ENCODE results near the gene ZCCHC7. TPM values are rescaled to one million over a fixed set of nuclear protein-coding genes. Genes with fewer than 3 reads are reported as not detected.

The ZCCHC7 gene
- total RNA-seq, 1 experiment from 2014 or later = 41.7 TPM

DNA sequence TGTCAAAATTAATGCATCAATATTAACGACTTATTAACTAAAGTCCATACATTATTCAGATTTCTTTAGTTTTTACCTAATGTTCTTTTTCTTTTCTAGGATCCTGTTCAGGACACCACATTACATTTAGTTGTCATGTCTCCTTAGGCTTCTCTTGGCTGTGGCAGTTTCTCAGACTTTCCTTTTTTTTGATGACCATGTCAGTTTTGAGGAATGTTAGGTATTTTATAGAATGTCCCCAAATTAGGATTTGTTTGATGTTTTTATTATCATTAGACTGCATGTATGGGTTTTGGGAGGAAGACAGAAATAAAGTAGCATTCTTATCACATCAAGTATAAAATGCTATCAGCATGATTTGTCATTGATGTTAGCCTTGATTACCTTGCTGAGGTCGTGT lies 32.0 kb downstream of the ZCCHC7 start:
- H3K4me3 Mint-ChIP-seq (ENCODE audit: unreplicated experiment) = no peak overlapping the region
- no peaks in the 10 kb centered on the region for H3K27me3 Mint-ChIP-seq (ENCODE audit: insufficient read depth, unreplicated experiment)
- peaks cover 48% of the 10 kb centered on the region for H3K36me3 Mint-ChIP-seq (ENCODE audit: insufficient read depth, unreplicated experiment)
- ChIA-PET CTCF (no interaction called here), POLR2A (interaction anchor here (0.8 to 1.6 kb wide), 3 partner anchors 8 to 194 kb away, joined by 3 to 4 read pairs (median 4); no protein-coding TSS in a partner anchor)
- H3K4me1 Mint-ChIP-seq (ENCODE audit: insufficient read depth, unreplicated experiment) = peaks cover 7% of the 10 kb centered on the region
- BruUV-seq (replicated peaks) = no TSS peak
- H3K9me3 Mint-ChIP-seq (ENCODE audit: unreplicated experiment) = no peaks in the 10 kb centered on the region
- TF ChIP-seq, protein P1, sequence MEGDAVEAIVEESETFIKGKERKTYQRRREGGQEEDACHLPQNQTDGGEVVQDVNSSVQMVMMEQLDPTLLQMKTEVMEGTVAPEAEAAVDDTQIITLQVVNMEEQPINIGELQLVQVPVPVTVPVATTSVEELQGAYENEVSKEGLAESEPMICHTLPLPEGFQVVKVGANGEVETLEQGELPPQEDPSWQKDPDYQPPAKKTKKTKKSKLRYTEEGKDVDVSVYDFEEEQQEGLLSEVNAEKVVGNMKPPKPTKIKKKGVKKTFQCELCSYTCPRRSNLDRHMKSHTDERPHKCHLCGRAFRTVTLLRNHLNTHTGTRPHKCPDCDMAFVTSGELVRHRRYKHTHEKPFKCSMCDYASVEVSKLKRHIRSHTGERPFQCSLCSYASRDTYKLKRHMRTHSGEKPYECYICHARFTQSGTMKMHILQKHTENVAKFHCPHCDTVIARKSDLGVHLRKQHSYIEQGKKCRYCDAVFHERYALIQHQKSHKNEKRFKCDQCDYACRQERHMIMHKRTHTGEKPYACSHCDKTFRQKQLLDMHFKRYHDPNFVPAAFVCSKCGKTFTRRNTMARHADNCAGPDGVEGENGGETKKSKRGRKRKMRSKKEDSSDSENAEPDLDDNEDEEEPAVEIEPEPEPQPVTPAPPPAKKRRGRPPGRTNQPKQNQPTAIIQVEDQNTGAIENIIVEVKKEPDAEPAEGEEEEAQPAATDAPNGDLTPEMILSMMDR (IDR thresholded peaks at IDR 0.05; ENCODE audit: unreplicated experiment) = no peak
- intact Hi-C loops (cut with micrococcal nuclease) = no loop called here
- no peak for DNase-seq (ENCODE audit: unreplicated experiment)
- H3K27ac Mint-ChIP-seq (ENCODE audit: low read depth, unreplicated experiment) = no peak overlapping the region

DNA sequence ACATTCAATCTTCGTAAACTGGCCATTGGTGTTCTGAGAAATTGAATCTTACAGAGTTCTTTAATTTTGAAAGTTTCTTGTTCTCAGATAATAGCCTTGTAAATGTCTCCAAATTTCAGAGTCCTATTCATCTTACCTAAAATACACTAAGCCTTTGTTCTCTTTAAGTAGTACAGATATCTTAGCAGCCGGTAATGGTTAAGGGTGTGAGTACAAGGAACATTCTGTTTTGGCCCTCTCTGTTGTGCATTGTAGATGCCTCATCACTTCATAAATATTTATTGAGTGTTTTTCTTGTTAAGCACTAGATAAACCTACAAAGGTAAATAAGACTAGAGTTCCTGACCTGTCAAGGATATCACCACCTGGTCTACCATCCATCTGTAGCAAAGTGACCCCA lies 35.2 kb downstream of the ZCCHC7 start:
- intact Hi-C loops (cut with micrococcal nuclease) = no loop called here
- TF ChIP-seq, protein P1 (IDR thresholded peaks at IDR 0.05; ENCODE audit: unreplicated experiment) = no peak
- H3K27ac Mint-ChIP-seq (ENCODE audit: low read depth, unreplicated experiment) = no peak overlapping the region
- no peak overlapping the region for H3K4me3 Mint-ChIP-seq (ENCODE audit: unreplicated experiment)
- H3K27me3 Mint-ChIP-seq (ENCODE audit: insufficient read depth, unreplicated experiment) = no peaks in the 10 kb centered on the region
- BruUV-seq (replicated peaks) = no TSS peak
- H3K9me3 Mint-ChIP-seq (ENCODE audit: unreplicated experiment) = no peaks in the 10 kb centered on the region
- DNase-seq (ENCODE audit: unreplicated experiment) = no peak
- no peaks in the 10 kb centered on the region for H3K4me1 Mint-ChIP-seq (ENCODE audit: insufficient read depth, unreplicated experiment)
- ChIA-PET POLR2A (interaction anchor here (1.1 to 1.2 kb wide), 2 partner anchors 8 to 10 kb away, joined by 3 read pairs; no protein-coding TSS in a partner anchor), CTCF (interaction anchor here (1.1 kb wide), 1 partner anchor 76 kb away, joined by 3 read pairs; no protein-coding TSS in a partner anchor)
- H3K36me3 Mint-ChIP-seq (ENCODE audit: insufficient read depth, unreplicated experiment) = peaks cover 44% of the 10 kb centered on the region

- POLR2A ChIA-PET = interaction anchor here (1.1 to 1.2 kb wide), 2 partner anchors 9 kb away, joined by 3 read pairs; no protein-coding TSS in a partner anchor
- no peaks in the 10 kb centered on the region for H3K9me3 Mint-ChIP-seq (ENCODE audit: unreplicated experiment)
- no peak for DNase-seq (ENCODE audit: unreplicated experiment)
- intact Hi-C loops (cut with micrococcal nuclease) = no loop called here
- no peaks in the 10 kb centered on the region for H3K27me3 Mint-ChIP-seq (ENCODE audit: insufficient read depth, unreplicated experiment)
- no peak overlapping the region for H3K27ac Mint-ChIP-seq (ENCODE audit: low read depth, unreplicated experiment)
- H3K4me1 Mint-ChIP-seq (ENCODE audit: insufficient read depth, unreplicated experiment) = no peaks in the 10 kb centered on the region
- H3K4me3 Mint-ChIP-seq (ENCODE audit: unreplicated experiment) = no peak overlapping the region
- TF ChIP-seq, protein P1 (IDR thresholded peaks at IDR 0.05; ENCODE audit: unreplicated experiment) = no peak
- no TSS peak for BruUV-seq (replicated peaks)
- CTCF ChIA-PET = interaction anchor here (1.1 kb wide), 1 partner anchor 76 kb away, joined by 3 read pairs; no protein-coding TSS in a partner anchor
- H3K36me3 Mint-ChIP-seq (ENCODE audit: insufficient read depth, unreplicated experiment) = peaks cover 41% of the 10 kb centered on the region
Measured at GRCh38 chr9:37156205-37156604, 35.8 kb downstream of the ZCCHC7 start.

DNA sequence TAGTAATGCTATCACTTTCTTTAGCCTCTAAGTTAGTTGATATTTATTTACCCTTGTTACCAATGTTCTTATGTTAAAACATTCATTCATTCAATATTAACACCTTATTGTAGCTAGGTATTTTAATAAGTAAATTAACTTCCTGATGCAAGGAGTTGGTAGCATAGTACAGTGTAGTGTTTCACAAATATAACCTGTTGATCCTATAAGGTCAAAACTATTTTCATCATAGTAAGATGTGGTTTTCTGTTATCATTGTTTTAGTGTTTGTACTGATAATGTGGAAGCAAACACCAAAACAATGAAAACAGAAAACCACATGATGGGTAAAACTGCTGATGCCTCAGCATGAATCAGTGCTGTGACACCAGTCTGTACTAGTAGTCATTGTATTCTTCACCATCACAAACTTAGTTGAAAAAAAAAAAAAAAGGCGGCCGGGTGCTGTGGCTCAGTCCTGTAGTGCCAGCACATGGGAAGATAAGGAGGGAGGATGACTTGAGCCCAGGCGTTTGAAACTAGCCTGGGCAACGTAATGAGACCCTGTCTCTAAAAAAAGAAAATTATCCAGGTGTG lies 36.5 kb downstream of the ZCCHC7 start:
- TF ChIP-seq, protein P1 (IDR thresholded peaks at IDR 0.05; ENCODE audit: unreplicated experiment) = no peak
- no peak for DNase-seq (ENCODE audit: unreplicated experiment)
- POLR2A ChIA-PET = interaction anchor here (1.1 to 1.2 kb wide), 2 partner anchors 9 kb away, joined by 3 read pairs; no protein-coding TSS in a partner anchor
- no peaks in the 10 kb centered on the region for H3K9me3 Mint-ChIP-seq (ENCODE audit: unreplicated experiment)
- H3K27me3 Mint-ChIP-seq (ENCODE audit: insufficient read depth, unreplicated experiment) = no peaks in the 10 kb centered on the region
- no peak overlapping the region for H3K27ac Mint-ChIP-seq (ENCODE audit: low read depth, unreplicated experiment)
- H3K4me3 Mint-ChIP-seq (ENCODE audit: unreplicated experiment) = no peak overlapping the region
- no TSS peak for BruUV-seq (replicated peaks)
- H3K4me1 Mint-ChIP-seq (ENCODE audit: insufficient read depth, unreplicated experiment) = no peaks in the 10 kb centered on the region
- CTCF ChIA-PET = interaction anchor here (1.1 kb wide), 1 partner anchor 77 kb away, joined by 3 read pairs; no protein-coding TSS in a partner anchor
- intact Hi-C loops (cut with micrococcal nuclease) = no loop called here
- H3K36me3 Mint-ChIP-seq (ENCODE audit: insufficient read depth, unreplicated experiment) = peaks cover 43% of the 10 kb centered on the region
